Measurements from ENCODE around the gene CMTM1. TPM values are rescaled to one million over a fixed set of nuclear protein-coding genes. Genes with fewer than 3 reads are reported as not detected.
A peak's percentile ranks its signal among the peaks of the same experiment; 100 is the strongest.

Gene CMTM1
- total RNA-seq, 1 experiment from 2014 or later: 5.6 TPM

GRCh38 chr16:66601471-66601870 is 35.2 kb downstream of the CMTM1 start:
- H3K27me3 ChIP-seq (replicated peaks; ENCODE audit: control insufficient read depth, insufficient read depth, low read length): no peaks in the 10 kb centered on the region
- ChIA-PET POLR2A (no interaction called here), CTCF (interaction anchor here (0.7 kb wide), 1 partner anchor 17 kb away, joined by 6 read pairs; no protein-coding TSS in a partner anchor)
- Mint-ChIP-seq H3K9me3 (ENCODE audit: unreplicated experiment) (no peaks in the 10 kb centered on the region), H3K27ac (ENCODE audit: unreplicated experiment) (no peak overlapping the region), H3K4me3 (ENCODE audit: unreplicated experiment) (no peak overlapping the region), H3K27me3 (ENCODE audit: insufficient read depth, unreplicated experiment) (peaks cover 4% of the 10 kb centered on the region), H3K4me1 (ENCODE audit: low read depth, unreplicated experiment) (peaks cover 14% of the 10 kb centered on the region), H3K36me3 (ENCODE audit: insufficient read depth, unreplicated experiment) (peaks cover 18% of the 10 kb centered on the region)
- no peak for TF ChIP-seq CTCF (IDR thresholded peaks at IDR 0.05; ENCODE audit: insufficient read depth in 1 of 2, low read depth in 1 of 2, low read length in 1 of 2, severe bottlenecking in 1 of 2, unreplicated experiment in 1 of 2)
- no peaks in the 10 kb centered on the region for H3K36me3 ChIP-seq (ENCODE audit: control insufficient read depth, insufficient read depth, low read length)
- no TSS peak for BruUV-seq (replicated peaks)
- no peak for DNase-seq
- intact Hi-C loops (cut with micrococcal nuclease; ENCODE audit: unreplicated experiment): loop anchor here (5.0 kb wide), 1 partner anchor 49 kb away; the partner anchor contains the start of genes CKLF and TK2
- H3K9me3 ChIP-seq: peaks cover 5% of the 10 kb centered on the region; the same call in 1 of the 2 replicates
- H3K4me3 ChIP-seq (ENCODE audit: low read depth, low read length): no peak overlapping the region
- H3K4me1 ChIP-seq: peaks cover 16% of the 10 kb centered on the region

GRCh38 chr16:66603537-66604375 is 37.5 kb downstream of the CMTM1 start:
- Mint-ChIP-seq H3K9me3 (ENCODE audit: unreplicated experiment) (no peaks in the 10 kb centered on the region), H3K4me1 (ENCODE audit: low read depth, unreplicated experiment) (peaks cover 18% of the 10 kb centered on the region), H3K27me3 (ENCODE audit: insufficient read depth, unreplicated experiment) (peaks cover 4% of the 10 kb centered on the region), H3K4me3 (ENCODE audit: unreplicated experiment) (peak overlapping the region; percentile 82), H3K36me3 (ENCODE audit: insufficient read depth, unreplicated experiment) (peaks cover 34% of the 10 kb centered on the region), H3K27ac (ENCODE audit: unreplicated experiment) (peak overlapping the region; percentile 62)
- H3K4me3 ChIP-seq (ENCODE audit: low read depth, low read length): peak overlapping the region; percentile 74
- H3K36me3 ChIP-seq (ENCODE audit: control insufficient read depth, insufficient read depth, low read length): no peaks in the 10 kb centered on the region
- intact Hi-C loops (cut with micrococcal nuclease; ENCODE audit: unreplicated experiment): loop anchor here (5.0 kb wide), 1 partner anchor 51 kb away; the partner anchor contains the start of genes CKLF and TK2
- H3K4me1 ChIP-seq: peaks cover 23% of the 10 kb centered on the region
- peaks cover 5% of the 10 kb centered on the region; the same call in 1 of the 2 replicates for H3K9me3 ChIP-seq
- ChIA-PET CTCF (interaction anchor here (0.7 to 1.9 kb wide), 5 partner anchors 22 to 269 kb away, joined by 3 to 9 read pairs (median 4); no protein-coding TSS in a partner anchor), POLR2A (no interaction called here)
- TF ChIP-seq CTCF (IDR thresholded peaks at IDR 0.05; ENCODE audit: insufficient read depth in 1 of 2, low read depth in 1 of 2, low read length in 1 of 2, severe bottlenecking in 1 of 2, unreplicated experiment in 1 of 2): no peak
- BruUV-seq (replicated peaks): TSS peak; percentile 29
- H3K27me3 ChIP-seq (replicated peaks; ENCODE audit: control insufficient read depth, insufficient read depth, low read length): no peaks in the 10 kb centered on the region
- peak; percentile 73 to 84 for DNase-seq

GRCh38 chr16:66604376-66605176 is 38.3 kb downstream of the CMTM1 start, which contains the start of gene CMTM3:
TSS of gene CMTM3 (plus strand) at chr16:66604704. CDS start at chr16:66604806, 102 bp downstream.
- H3K4me3 ChIP-seq (ENCODE audit: low read depth, low read length): peak within 1 kb of the TSS; percentile 74
- H3K9me3 ChIP-seq: peaks cover 5% of the 10 kb centered on the region; the same call in 1 of the 2 replicates
- POLR2A ChIA-PET: no interaction called here
- CTCF ChIA-PET: interaction anchor here (0.7 to 1.9 kb wide), 5 partner anchors 23 to 268 kb away, joined by 3 to 9 read pairs (median 4); no protein-coding TSS in a partner anchor
- peaks cover 26% of the 10 kb centered on the region for H3K4me1 Mint-ChIP-seq (ENCODE audit: low read depth, unreplicated experiment)
- no TSS peak for BruUV-seq (replicated peaks)
- intact Hi-C loops (cut with micrococcal nuclease; ENCODE audit: unreplicated experiment): loop anchor here (5.0 kb wide), 4 partner anchors 52 to 197 kb away; partner anchors contain the start of genes CKLF, DYNC1LI2 and TK2
- H3K36me3 Mint-ChIP-seq (ENCODE audit: insufficient read depth, unreplicated experiment): peaks cover 43% of the 10 kb centered on the region
- TF ChIP-seq CTCF (IDR thresholded peaks at IDR 0.05; ENCODE audit: insufficient read depth in 1 of 2, low read depth in 1 of 2, low read length in 1 of 2, severe bottlenecking in 1 of 2, unreplicated experiment in 1 of 2): peak; percentile 76 to 83
- no peaks in the 10 kb centered on the region for H3K36me3 ChIP-seq (ENCODE audit: control insufficient read depth, insufficient read depth, low read length)
- H3K27ac Mint-ChIP-seq (ENCODE audit: unreplicated experiment): peak within 1 kb of the TSS; percentile 62
- H3K27me3 ChIP-seq (replicated peaks; ENCODE audit: control insufficient read depth, insufficient read depth, low read length): no peaks in the 10 kb centered on the region
- H3K9me3 Mint-ChIP-seq (ENCODE audit: unreplicated experiment): no peaks in the 10 kb centered on the region
- peak within 1 kb of the TSS; percentile 82 for H3K4me3 Mint-ChIP-seq (ENCODE audit: unreplicated experiment)
- H3K27me3 Mint-ChIP-seq (ENCODE audit: insufficient read depth, unreplicated experiment): peaks cover under 1% of the 10 kb centered on the region
- H3K4me1 ChIP-seq: peaks cover 31% of the 10 kb centered on the region
- peak; percentile 70 to 82 for DNase-seq
